Measurements from ENCODE around the gene MARCO.
"Not testable (repeated sequence)": the region's sequence is repeated elsewhere in the genome, so short reads cannot be mapped to it uniquely, and the experiment has no call there.

MARCO gene

GRCh38 chr2:118993392-118993752 lies 51.4 kb downstream of the MARCO start:
- no peak overlapping the region for H3K4me3 ChIP-seq (ENCODE audit: low read depth in 1 of 5, low read length in 5 of 5)
- no peaks in the 10 kb centered on the region for H3K36me3 ChIP-seq (ENCODE audit: control insufficient read depth in 5 of 5, insufficient read depth in 5 of 5, low read length in 5 of 5)
- H3K9me3 ChIP-seq (ENCODE audit: control insufficient read depth in 5 of 5, low read length in 5 of 5): no peaks in the 10 kb centered on the region
- H3K27ac ChIP-seq (ENCODE audit: low read depth, low read length): no peak overlapping the region
- H3K27me3 ChIP-seq (ENCODE audit: control insufficient read depth in 5 of 5, insufficient read depth in 4 of 5, low read length in 5 of 5): no peaks in the 10 kb centered on the region
- H3K4me1 ChIP-seq (ENCODE audit: control insufficient read depth in 5 of 5, insufficient read depth in 5 of 5, low read length in 5 of 5): no peaks in the 10 kb centered on the region
- no peak overlapping the region for H3K9ac ChIP-seq (ENCODE audit: low read length in 5 of 5)

- no peak overlapping the region for H3K4me3 ChIP-seq (ENCODE audit: low read depth in 1 of 5, low read length in 5 of 5)
- no peak overlapping the region for H3K27ac ChIP-seq (ENCODE audit: low read depth, low read length)
- H3K4me1 ChIP-seq (ENCODE audit: control insufficient read depth in 5 of 5, insufficient read depth in 5 of 5, low read length in 5 of 5): no peaks in the 10 kb centered on the region
- H3K9ac ChIP-seq (ENCODE audit: low read length in 5 of 5): no peak overlapping the region
- no peaks in the 10 kb centered on the region for H3K27me3 ChIP-seq (ENCODE audit: control insufficient read depth in 5 of 5, insufficient read depth in 4 of 5, low read length in 5 of 5)
- no peaks in the 10 kb centered on the region for H3K36me3 ChIP-seq (ENCODE audit: control insufficient read depth in 5 of 5, insufficient read depth in 5 of 5, low read length in 5 of 5)
- no peaks in the 10 kb centered on the region for H3K9me3 ChIP-seq (ENCODE audit: control insufficient read depth in 5 of 5, low read length in 5 of 5)
Observed at GRCh38 chr2:118994172-118994700, 52.2 kb downstream of the MARCO start.

GRCh38 chr2:118994778-118995177 lies 52.8 kb downstream of the MARCO start:
- H3K27me3 ChIP-seq (ENCODE audit: control insufficient read depth in 5 of 5, insufficient read depth in 4 of 5, low read length in 5 of 5): no peaks in the 10 kb centered on the region
- no peak overlapping the region for H3K4me3 ChIP-seq (ENCODE audit: low read depth in 1 of 5, low read length in 5 of 5)
- H3K36me3 ChIP-seq (ENCODE audit: control insufficient read depth in 5 of 5, insufficient read depth in 5 of 5, low read length in 5 of 5): no peaks in the 10 kb centered on the region
- no peak overlapping the region for H3K27ac ChIP-seq (ENCODE audit: low read depth, low read length)
- H3K4me1 ChIP-seq (ENCODE audit: control insufficient read depth in 5 of 5, insufficient read depth in 5 of 5, low read length in 5 of 5): no peaks in the 10 kb centered on the region
- no peaks in the 10 kb centered on the region for H3K9me3 ChIP-seq (ENCODE audit: control insufficient read depth in 5 of 5, low read length in 5 of 5)
- no peak overlapping the region for H3K9ac ChIP-seq (ENCODE audit: low read length in 5 of 5)

DNA sequence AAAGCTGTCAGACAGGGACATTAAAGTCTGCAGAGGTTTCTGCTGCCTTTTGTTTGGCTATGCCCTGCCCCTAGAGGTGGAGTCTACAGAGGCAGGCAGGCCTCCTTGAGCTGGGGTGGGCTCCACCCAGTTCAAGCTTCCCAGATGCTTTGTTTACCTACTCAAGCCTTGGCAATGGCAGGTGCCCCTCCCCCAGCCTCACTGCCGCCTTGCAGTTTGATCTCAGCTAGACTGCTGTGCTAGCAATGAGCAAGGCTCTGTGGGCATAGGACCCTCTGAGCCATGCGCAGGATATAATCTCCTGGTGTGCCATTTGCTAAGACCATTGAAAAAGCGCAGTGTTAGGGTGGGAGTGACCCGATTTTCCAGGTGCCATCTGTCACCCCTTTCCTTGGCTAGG lies 61.9 kb downstream of the MARCO start:
- not testable (repeated sequence) for H3K4me1 ChIP-seq (ENCODE audit: control insufficient read depth in 5 of 5, insufficient read depth in 5 of 5, low read length in 5 of 5); H3K4me3 ChIP-seq (ENCODE audit: low read depth in 1 of 5, low read length in 5 of 5); H3K9ac ChIP-seq (ENCODE audit: low read length in 5 of 5); H3K9me3 ChIP-seq (ENCODE audit: control insufficient read depth in 5 of 5, low read length in 5 of 5); H3K27me3 ChIP-seq (ENCODE audit: control insufficient read depth in 5 of 5, insufficient read depth in 4 of 5, low read length in 5 of 5); H3K36me3 ChIP-seq (ENCODE audit: control insufficient read depth in 5 of 5, insufficient read depth in 5 of 5, low read length in 5 of 5); H3K27ac ChIP-seq (ENCODE audit: low read depth, low read length)

- H3K4me3 ChIP-seq (ENCODE audit: low read depth in 1 of 5, low read length in 5 of 5): no peak overlapping the region
- no peak overlapping the region for H3K27ac ChIP-seq (ENCODE audit: low read depth, low read length)
- H3K36me3 ChIP-seq (ENCODE audit: control insufficient read depth in 5 of 5, insufficient read depth in 5 of 5, low read length in 5 of 5): no peaks in the 10 kb centered on the region
- H3K9me3 ChIP-seq (ENCODE audit: control insufficient read depth in 5 of 5, low read length in 5 of 5): peaks cover 0 to 5% (median 0%) of the 10 kb centered on the region in 5 donors
- no peak overlapping the region for H3K9ac ChIP-seq (ENCODE audit: low read length in 5 of 5)
- peaks cover 0 to 10% (median 6%) of the 10 kb centered on the region in 5 donors for H3K4me1 ChIP-seq (ENCODE audit: control insufficient read depth in 5 of 5, insufficient read depth in 5 of 5, low read length in 5 of 5)
- no peaks in the 10 kb centered on the region for H3K27me3 ChIP-seq (ENCODE audit: control insufficient read depth in 5 of 5, insufficient read depth in 4 of 5, low read length in 5 of 5)
Observed at GRCh38 chr2:119004602-119005001, 62.6 kb downstream of the MARCO start.

- Histone ChIP-seq H3K4me1 (ENCODE audit: control insufficient read depth in 5 of 5, insufficient read depth in 5 of 5, low read length in 5 of 5) (peaks cover 0 to 10% (median 6%) of the 10 kb centered on the region in 5 donors), H3K9me3 (ENCODE audit: control insufficient read depth in 5 of 5, low read length in 5 of 5) (peaks cover 0 to 5% (median 0%) of the 10 kb centered on the region in 5 donors), H3K27me3 (ENCODE audit: control insufficient read depth in 5 of 5, insufficient read depth in 4 of 5, low read length in 5 of 5) (peaks cover 0 to 4% (median under 1%) of the 10 kb centered on the region in 5 donors), H3K36me3 (ENCODE audit: control insufficient read depth in 5 of 5, insufficient read depth in 5 of 5, low read length in 5 of 5) (no peaks in the 10 kb centered on the region), H3K9ac (ENCODE audit: low read length in 5 of 5) (no peak overlapping the region), H3K4me3 (ENCODE audit: low read depth in 1 of 5, low read length in 5 of 5) (no peak overlapping the region), H3K27ac (ENCODE audit: low read depth, low read length) (no peak overlapping the region)
Observed at GRCh38 chr2:119005051-119005450, 63.1 kb downstream of the MARCO start.

GRCh38 chr2:119005555-119005954 lies 63.6 kb downstream of the MARCO start:
- Histone ChIP-seq H3K9me3 (ENCODE audit: control insufficient read depth in 5 of 5, low read length in 5 of 5) (peaks cover 0 to 5% (median 0%) of the 10 kb centered on the region in 5 donors), H3K4me1 (ENCODE audit: control insufficient read depth in 5 of 5, insufficient read depth in 5 of 5, low read length in 5 of 5) (peaks cover 0 to 10% (median 6%) of the 10 kb centered on the region in 5 donors), H3K9ac (ENCODE audit: low read length in 5 of 5) (no peak overlapping the region), H3K27me3 (ENCODE audit: control insufficient read depth in 5 of 5, insufficient read depth in 4 of 5, low read length in 5 of 5) (peaks cover 0 to 7% (median 5%) of the 10 kb centered on the region in 5 donors), H3K36me3 (ENCODE audit: control insufficient read depth in 5 of 5, insufficient read depth in 5 of 5, low read length in 5 of 5) (no peaks in the 10 kb centered on the region), H3K4me3 (ENCODE audit: low read depth in 1 of 5, low read length in 5 of 5) (no peak overlapping the region), H3K27ac (ENCODE audit: low read depth, low read length) (no peak overlapping the region)

DNA sequence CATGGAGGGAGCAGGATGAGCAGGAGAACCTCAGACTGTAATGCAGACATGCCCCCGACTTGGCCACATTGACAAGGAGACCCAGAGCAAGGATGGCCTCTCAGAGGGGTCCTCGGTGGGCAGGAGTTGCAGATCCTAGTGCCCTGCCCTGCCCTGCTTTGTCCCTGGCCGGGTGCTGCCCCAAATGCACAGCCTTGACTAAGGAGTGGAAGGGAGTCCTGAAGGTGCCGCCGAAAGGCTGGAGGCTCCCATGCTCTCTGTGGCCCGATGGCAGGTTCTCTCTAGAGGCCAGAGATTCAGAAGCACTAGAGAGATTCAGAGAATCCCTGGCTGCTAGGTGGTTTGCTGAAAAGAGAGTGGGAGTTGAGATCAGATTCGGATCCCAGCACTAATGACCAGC lies 64.4 kb downstream of the MARCO start:
- Histone ChIP-seq H3K4me1 (ENCODE audit: control insufficient read depth in 5 of 5, insufficient read depth in 5 of 5, low read length in 5 of 5) (peaks cover 0 to 13% (median 8%) of the 10 kb centered on the region in 5 donors), H3K9me3 (ENCODE audit: control insufficient read depth in 5 of 5, low read length in 5 of 5) (peaks cover 0 to 5% (median 0%) of the 10 kb centered on the region in 5 donors), H3K36me3 (ENCODE audit: control insufficient read depth in 5 of 5, insufficient read depth in 5 of 5, low read length in 5 of 5) (no peaks in the 10 kb centered on the region), H3K4me3 (ENCODE audit: low read depth in 1 of 5, low read length in 5 of 5) (no peak overlapping the region), H3K9ac (ENCODE audit: low read length in 5 of 5) (no peak overlapping the region), H3K27ac (ENCODE audit: low read depth, low read length) (no peak overlapping the region), H3K27me3 (ENCODE audit: control insufficient read depth in 5 of 5, insufficient read depth in 4 of 5, low read length in 5 of 5) (peaks cover 0 to 13% (median 13%) of the 10 kb centered on the region in 5 donors)

GRCh38 chr2:119008108-119008507 lies 66.1 kb downstream of the MARCO start:
- H3K9ac ChIP-seq (ENCODE audit: low read length in 5 of 5): no peak overlapping the region
- H3K9me3 ChIP-seq (ENCODE audit: control insufficient read depth in 5 of 5, low read length in 5 of 5): peaks cover 0 to 5% (median 0%) of the 10 kb centered on the region in 5 donors
- no peaks in the 10 kb centered on the region for H3K36me3 ChIP-seq (ENCODE audit: control insufficient read depth in 5 of 5, insufficient read depth in 5 of 5, low read length in 5 of 5)
- no peak overlapping the region for H3K27ac ChIP-seq (ENCODE audit: low read depth, low read length)
- peaks cover 0 to 16% (median 10%) of the 10 kb centered on the region in 5 donors for H3K4me1 ChIP-seq (ENCODE audit: control insufficient read depth in 5 of 5, insufficient read depth in 5 of 5, low read length in 5 of 5)
- no peak overlapping the region for H3K4me3 ChIP-seq (ENCODE audit: low read depth in 1 of 5, low read length in 5 of 5)
- peaks cover 0 to 21% (median 16%) of the 10 kb centered on the region in 5 donors for H3K27me3 ChIP-seq (ENCODE audit: control insufficient read depth in 5 of 5, insufficient read depth in 4 of 5, low read length in 5 of 5)

DNA sequence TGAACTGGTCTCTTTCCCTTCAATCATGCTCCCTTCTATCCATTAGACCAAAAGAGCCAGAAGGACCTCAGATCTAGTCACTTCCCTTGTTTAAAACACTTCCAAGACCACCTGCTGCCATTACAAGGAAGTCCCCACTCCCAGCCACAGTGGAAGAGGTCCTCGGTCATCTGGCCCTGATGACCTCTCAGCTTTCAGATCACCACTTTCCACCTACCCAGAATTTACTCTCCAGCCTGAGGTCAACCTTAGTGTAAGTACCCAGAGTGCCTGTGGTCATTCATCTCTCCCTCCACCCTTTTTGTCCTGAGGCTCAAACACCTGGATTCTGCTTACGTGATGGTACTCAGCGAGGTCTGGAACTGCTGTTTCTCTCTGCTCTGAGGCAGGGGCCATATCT lies 67.1 kb downstream of the MARCO start:
- Histone ChIP-seq H3K36me3 (ENCODE audit: control insufficient read depth in 5 of 5, insufficient read depth in 5 of 5, low read length in 5 of 5) (no peaks in the 10 kb centered on the region), H3K4me1 (ENCODE audit: control insufficient read depth in 5 of 5, insufficient read depth in 5 of 5, low read length in 5 of 5) (peaks cover 0 to 16% (median 10%) of the 10 kb centered on the region in 5 donors), H3K9ac (ENCODE audit: low read length in 5 of 5) (no peak overlapping the region), H3K27ac (ENCODE audit: low read depth, low read length) (no peak overlapping the region), H3K27me3 (ENCODE audit: control insufficient read depth in 5 of 5, insufficient read depth in 4 of 5, low read length in 5 of 5) (peaks cover 0 to 21% (median 16%) of the 10 kb centered on the region in 5 donors), H3K4me3 (ENCODE audit: low read depth in 1 of 5, low read length in 5 of 5) (no peak overlapping the region), H3K9me3 (ENCODE audit: control insufficient read depth in 5 of 5, low read length in 5 of 5) (peaks cover 0 to 4% (median 0%) of the 10 kb centered on the region in 5 donors)

Data from subcutaneous abdominal adipose tissue (tissue), 5 donors.